OCI-LY7 (cell line): ENCODE data around the gene BAHCC1.

Source experiments
- EZH2phosphoT487 ChIP-seq: fragments of 200-600 bp; sonication (generic); IDR thresholded peaks from 2 replicates; pipeline ENCODE4 v1.6.1; 2018; ENCODE audit warnings: low read depth, borderline replicate concordance, mild to moderate bottlenecking, mixed run types, antibody characterized with exemption, low read length, moderate library complexity, mixed read lengths
- TF ChIP-seq, protein P1 (sequence below): fragments of 200-600 bp; sonication (generic); conservative IDR thresholded peaks from 2 replicates; pipeline ENCODE4 v1.5.1; 2014; ENCODE audit warnings: mild to moderate bottlenecking, antibody characterized with exemption, low read length, moderate library complexity, mixed read lengths

DNA sequence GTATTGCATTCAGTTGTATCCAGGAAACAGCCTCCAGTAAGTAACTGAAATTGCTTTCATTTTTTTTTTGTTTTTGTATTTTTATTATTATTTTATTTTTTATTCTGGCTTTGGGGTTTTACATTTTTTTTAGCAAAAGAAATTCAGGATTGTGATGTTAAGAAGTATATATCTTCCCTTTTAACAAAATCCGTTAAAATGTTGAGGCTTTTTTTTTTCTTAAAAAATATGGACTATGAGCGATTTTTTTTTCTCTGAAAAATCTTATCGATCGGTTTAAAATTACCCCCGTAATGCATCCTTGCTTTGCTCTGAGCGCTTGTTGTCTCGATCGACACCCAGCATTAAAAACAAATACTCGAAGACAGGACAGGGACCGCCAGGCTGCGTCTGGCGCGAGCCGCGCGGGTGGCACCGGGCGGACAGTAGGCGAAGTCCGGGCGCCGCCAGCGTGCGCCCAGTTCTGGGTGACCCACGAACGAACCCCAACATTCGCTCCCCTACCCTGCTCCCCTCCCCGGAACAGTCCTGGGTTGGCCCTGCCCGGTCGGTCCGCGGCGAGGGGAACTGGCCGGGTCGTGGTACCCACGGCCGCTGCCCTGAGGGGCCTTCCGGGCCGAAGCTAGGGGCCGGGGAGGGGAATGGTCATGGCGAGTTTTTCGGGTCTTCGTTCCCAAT, 482 bp downstream of the BAHCC1 start:
- TF ChIP-seq, protein P1, sequence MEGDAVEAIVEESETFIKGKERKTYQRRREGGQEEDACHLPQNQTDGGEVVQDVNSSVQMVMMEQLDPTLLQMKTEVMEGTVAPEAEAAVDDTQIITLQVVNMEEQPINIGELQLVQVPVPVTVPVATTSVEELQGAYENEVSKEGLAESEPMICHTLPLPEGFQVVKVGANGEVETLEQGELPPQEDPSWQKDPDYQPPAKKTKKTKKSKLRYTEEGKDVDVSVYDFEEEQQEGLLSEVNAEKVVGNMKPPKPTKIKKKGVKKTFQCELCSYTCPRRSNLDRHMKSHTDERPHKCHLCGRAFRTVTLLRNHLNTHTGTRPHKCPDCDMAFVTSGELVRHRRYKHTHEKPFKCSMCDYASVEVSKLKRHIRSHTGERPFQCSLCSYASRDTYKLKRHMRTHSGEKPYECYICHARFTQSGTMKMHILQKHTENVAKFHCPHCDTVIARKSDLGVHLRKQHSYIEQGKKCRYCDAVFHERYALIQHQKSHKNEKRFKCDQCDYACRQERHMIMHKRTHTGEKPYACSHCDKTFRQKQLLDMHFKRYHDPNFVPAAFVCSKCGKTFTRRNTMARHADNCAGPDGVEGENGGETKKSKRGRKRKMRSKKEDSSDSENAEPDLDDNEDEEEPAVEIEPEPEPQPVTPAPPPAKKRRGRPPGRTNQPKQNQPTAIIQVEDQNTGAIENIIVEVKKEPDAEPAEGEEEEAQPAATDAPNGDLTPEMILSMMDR: no peak
- TF ChIP-seq EZH2phosphoT487: no peak
